ENCODE data around the gene NVL. TPM values are rescaled to one million over a fixed set of nuclear protein-coding genes. Genes with fewer than 3 reads are reported as not detected.
A peak's percentile ranks its signal among the peaks of the same experiment; 100 is the strongest.

The NVL gene
- polyA plus RNA-seq, 1 donor, result 26.8 TPM

- DNase-seq, result no peak
- WGBS (ENCODE audit: insufficient coverage, low lambda C conversion rate), result 100% methylated on average over 2 of the region's 2 CpGs
- peaks cover 59% of the 10 kb centered on the region for H3K36me3 ChIP-seq (ENCODE audit: control insufficient read depth, insufficient read depth, low read length)
Measured at GRCh38 chr1:224287714-224288113, 42.3 kb downstream of the NVL start.

GRCh38 chr1:224282140-224282539 lies 47.8 kb downstream of the NVL start:
- 100% methylated on average over 1 of the region's 3 CpGs for WGBS (ENCODE audit: insufficient coverage, low lambda C conversion rate)
- DNase-seq, result no peak
- peaks cover 32% of the 10 kb centered on the region for H3K36me3 ChIP-seq (ENCODE audit: control insufficient read depth, insufficient read depth, low read length)
- no peaks in the 10 kb centered on the region for H3K27me3 ChIP-seq (ENCODE audit: control insufficient read depth, insufficient read depth, low read length)
- no peak overlapping the region for H3K27ac ChIP-seq (ENCODE audit: low read length)
- H3K4me3 ChIP-seq (ENCODE audit: low read length), result no peak overlapping the region
- peaks cover 9% of the 10 kb centered on the region for H3K4me1 ChIP-seq (ENCODE audit: control insufficient read depth, insufficient read depth, low read length)
- no peaks in the 10 kb centered on the region for H3K9me3 ChIP-seq (ENCODE audit: control insufficient read depth, low read depth, low read length)

More at GRCh38 chr1:224287714-224288113, 42.3 kb downstream of the NVL start:
- H3K4me1 ChIP-seq (ENCODE audit: control insufficient read depth, insufficient read depth, low read length), result no peaks in the 10 kb centered on the region
- H3K27ac ChIP-seq (ENCODE audit: low read length), result no peak overlapping the region
- no peaks in the 10 kb centered on the region for H3K27me3 ChIP-seq (ENCODE audit: control insufficient read depth, insufficient read depth, low read length)
- H3K4me3 ChIP-seq (ENCODE audit: low read length), result no peak overlapping the region
- H3K9me3 ChIP-seq (ENCODE audit: control insufficient read depth, low read depth, low read length), result no peaks in the 10 kb centered on the region

GRCh38 chr1:224276771-224277487 lies 53.0 kb downstream of the NVL start:
- peaks cover 9% of the 10 kb centered on the region for H3K36me3 ChIP-seq (ENCODE audit: control insufficient read depth, insufficient read depth, low read length)
- no peak overlapping the region for H3K4me3 ChIP-seq (ENCODE audit: low read length)

GRCh38 chr1:224274970-224275626 lies 54.9 kb downstream of the NVL start:
- peak in 1 of 2 donors; percentile 16 for DNase-seq
- 52% methylated on average over 2 of the region's 6 CpGs for WGBS (ENCODE audit: insufficient coverage, low lambda C conversion rate)
- peaks cover 12% of the 10 kb centered on the region for H3K36me3 ChIP-seq (ENCODE audit: control insufficient read depth, insufficient read depth, low read length)
- H3K9me3 ChIP-seq (ENCODE audit: control insufficient read depth, low read depth, low read length), result no peaks in the 10 kb centered on the region
- peaks cover 32% of the 10 kb centered on the region for H3K4me1 ChIP-seq (ENCODE audit: control insufficient read depth, insufficient read depth, low read length)
- H3K27me3 ChIP-seq (ENCODE audit: control insufficient read depth, insufficient read depth, low read length), result no peaks in the 10 kb centered on the region
- peak overlapping the region; percentile 93 for H3K27ac ChIP-seq (ENCODE audit: low read length)
- no peak overlapping the region for H3K4me3 ChIP-seq (ENCODE audit: low read length)

More at GRCh38 chr1:224276771-224277487, 53.0 kb downstream of the NVL start:
- DNase-seq, result peak in 1 of 2 donors; percentile 62
- no peaks in the 10 kb centered on the region for H3K9me3 ChIP-seq (ENCODE audit: control insufficient read depth, low read depth, low read length)
- peak overlapping the region; percentile 93 for H3K27ac ChIP-seq (ENCODE audit: low read length)
- no peaks in the 10 kb centered on the region for H3K27me3 ChIP-seq (ENCODE audit: control insufficient read depth, insufficient read depth, low read length)
- WGBS (ENCODE audit: insufficient coverage, low lambda C conversion rate), result 21% methylated on average over 2 of the region's 3 CpGs
- peaks cover 32% of the 10 kb centered on the region for H3K4me1 ChIP-seq (ENCODE audit: control insufficient read depth, insufficient read depth, low read length)

GRCh38 chr1:224273641-224274040 lies 56.3 kb downstream of the NVL start:
- H3K4me1 ChIP-seq (ENCODE audit: control insufficient read depth, insufficient read depth, low read length), result peaks cover 32% of the 10 kb centered on the region
- no peaks in the 10 kb centered on the region for H3K9me3 ChIP-seq (ENCODE audit: control insufficient read depth, low read depth, low read length)
- 40% methylated on average over 1 of the region's 2 CpGs for WGBS (ENCODE audit: insufficient coverage, low lambda C conversion rate)
- H3K36me3 ChIP-seq (ENCODE audit: control insufficient read depth, insufficient read depth, low read length), result peaks cover 10% of the 10 kb centered on the region
- H3K27me3 ChIP-seq (ENCODE audit: control insufficient read depth, insufficient read depth, low read length), result no peaks in the 10 kb centered on the region
- peak overlapping the region; percentile 93 for H3K27ac ChIP-seq (ENCODE audit: low read length)
- peak overlapping the region; percentile 8 for H3K4me3 ChIP-seq (ENCODE audit: low read length)
- peak; percentile 87 to 93 for DNase-seq

- peaks cover 17% of the 10 kb centered on the region for H3K36me3 ChIP-seq (ENCODE audit: control insufficient read depth, insufficient read depth, low read length)
- H3K27ac ChIP-seq (ENCODE audit: low read length), result no peak overlapping the region
Measured at GRCh38 chr1:224271106-224271505, 58.9 kb downstream of the NVL start.

GRCh38 chr1:224267925-224268324 lies 62.0 kb downstream of the NVL start:
- Histone ChIP-seq H3K27ac (ENCODE audit: low read length) (no peak overlapping the region), H3K4me3 (ENCODE audit: low read length) (no peak overlapping the region), H3K36me3 (ENCODE audit: control insufficient read depth, insufficient read depth, low read length) (peaks cover 22% of the 10 kb centered on the region), H3K4me1 (ENCODE audit: control insufficient read depth, insufficient read depth, low read length) (no peaks in the 10 kb centered on the region), H3K9me3 (ENCODE audit: control insufficient read depth, low read depth, low read length) (no peaks in the 10 kb centered on the region), H3K27me3 (ENCODE audit: control insufficient read depth, insufficient read depth, low read length) (no peaks in the 10 kb centered on the region)
- WGBS (ENCODE audit: insufficient coverage, low lambda C conversion rate), result 100% methylated on average over 1 of the region's 4 CpGs
- DNase-seq, result no peak

More at GRCh38 chr1:224271106-224271505, 58.9 kb downstream of the NVL start:
- no peaks in the 10 kb centered on the region for H3K27me3 ChIP-seq (ENCODE audit: control insufficient read depth, insufficient read depth, low read length)
- peaks cover 16% of the 10 kb centered on the region for H3K4me1 ChIP-seq (ENCODE audit: control insufficient read depth, insufficient read depth, low read length)
- H3K9me3 ChIP-seq (ENCODE audit: control insufficient read depth, low read depth, low read length), result no peaks in the 10 kb centered on the region
- H3K4me3 ChIP-seq (ENCODE audit: low read length), result no peak overlapping the region
- no peak for DNase-seq
- 100% methylated on average over 1 of the region's 3 CpGs for WGBS (ENCODE audit: insufficient coverage, low lambda C conversion rate)

GRCh38 chr1:224266915-224267856 lies 62.8 kb downstream of the NVL start:
- no peaks in the 10 kb centered on the region for H3K27me3 ChIP-seq (ENCODE audit: control insufficient read depth, insufficient read depth, low read length)
- H3K4me3 ChIP-seq (ENCODE audit: low read length), result no peak overlapping the region
- 100% methylated on average over 2 of the region's 11 CpGs for WGBS (ENCODE audit: insufficient coverage, low lambda C conversion rate)
- no peak for DNase-seq
- H3K9me3 ChIP-seq (ENCODE audit: control insufficient read depth, low read depth, low read length), result no peaks in the 10 kb centered on the region
- H3K4me1 ChIP-seq (ENCODE audit: control insufficient read depth, insufficient read depth, low read length), result no peaks in the 10 kb centered on the region
- H3K36me3 ChIP-seq (ENCODE audit: control insufficient read depth, insufficient read depth, low read length), result peaks cover 22% of the 10 kb centered on the region
- peak overlapping the region; percentile 39 for H3K27ac ChIP-seq (ENCODE audit: low read length)

- Histone ChIP-seq H3K9me3 (ENCODE audit: control insufficient read depth, low read depth, low read length) (no peaks in the 10 kb centered on the region), H3K36me3 (ENCODE audit: control insufficient read depth, insufficient read depth, low read length) (peaks cover 25% of the 10 kb centered on the region), H3K27ac (ENCODE audit: low read length) (peak overlapping the region; percentile 39), H3K4me3 (ENCODE audit: low read length) (no peak overlapping the region), H3K27me3 (ENCODE audit: control insufficient read depth, insufficient read depth, low read length) (no peaks in the 10 kb centered on the region), H3K4me1 (ENCODE audit: control insufficient read depth, insufficient read depth, low read length) (no peaks in the 10 kb centered on the region)
- no peak for DNase-seq
- WGBS (ENCODE audit: insufficient coverage, low lambda C conversion rate), result 100% methylated on average over 1 of the region's 3 CpGs
Measured at GRCh38 chr1:224266105-224266914, 63.7 kb downstream of the NVL start.

All from large intestine (tissue), 3 donors.